ENCODE measurements around the gene EIF2AK3.

DNA sequence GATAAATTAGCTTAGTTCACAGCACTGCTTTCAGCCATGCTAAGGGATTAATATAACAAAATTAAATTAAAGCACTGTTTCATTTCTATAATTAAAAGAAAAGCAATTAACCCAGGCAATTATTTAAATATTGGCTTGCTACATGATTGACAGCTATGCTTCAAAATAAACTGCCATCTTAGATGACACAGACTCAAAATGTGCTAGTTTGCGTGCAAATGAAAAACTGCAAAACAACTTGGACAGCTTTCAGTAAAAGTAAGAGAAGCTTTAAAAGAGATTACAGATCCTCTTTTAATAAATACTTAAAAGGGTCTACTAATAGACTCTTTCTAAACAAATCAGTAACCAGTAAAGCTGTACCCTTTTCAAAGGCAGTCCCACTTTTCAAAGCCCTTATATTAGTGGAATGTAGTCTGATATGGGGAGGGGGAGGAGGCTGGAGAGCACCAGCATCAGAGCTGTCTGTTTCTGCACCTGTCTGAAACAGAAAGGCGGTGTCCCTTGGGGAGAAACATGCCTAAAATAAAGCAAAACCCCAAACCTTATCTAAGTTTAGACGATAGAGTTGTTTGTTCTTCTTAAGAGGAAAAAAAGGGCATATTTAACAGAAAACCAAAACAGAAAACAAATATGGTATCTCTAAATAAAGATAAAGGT lies 20.8 kb downstream of the EIF2AK3 start:
- TF ChIP-seq EZH2 (IDR thresholded peaks at IDR 0.05) (no peak), POLR2AphosphoS5 (IDR thresholded peaks at IDR 0.05; ENCODE audit: borderline replicate concordance, low read depth, low read length) (no peak)

Data from SK-N-MC (cell line).